Activated B cell treated with CpG ODN at 0.5 μM for 24 hours (primary cell): ENCODE data around the gene GDPD5. TPM values are rescaled to one million over a fixed set of nuclear protein-coding genes. Genes with fewer than 3 reads are reported as not detected.

Experiments
- ATAC-seq: fragments of 200-7000 bp; cut with Tn5 transposase; one replicate; pipeline ENCODE4 v1.10.0; 2021; ENCODE audit warnings: low read depth, mild to moderate bottlenecking, moderate library complexity
- CTCF ChIA-PET: fragments of 350-600 bp; sonication (Branson Sonifier 250); formaldehyde crosslinking; loops from one replicate; lab custom pipeline; 2021; ENCODE audit warnings: antibody characterized with exemption; lab: Charles Lee
- POLR2A ChIA-PET: fragments of 350-600 bp; sonication (Branson Sonifier 250); formaldehyde crosslinking; loops from one replicate; lab custom pipeline; 2021; ENCODE audit warnings: antibody characterized with exemption; lab: Charles Lee
- DNase-seq: peaks from one replicate; pipeline ENCODE4 v3.0.0; 2022
- H3K27ac Mint-ChIP-seq: one replicate; pipeline ENCODE4 v1.8.0; 2020; ENCODE audit warnings: mixed read lengths
- H3K27me3 Mint-ChIP-seq: one replicate; pipeline ENCODE4 v1.8.0; 2021; ENCODE audit warnings: mixed read lengths
- H3K36me3 Mint-ChIP-seq: one replicate; pipeline ENCODE4 v1.8.0; 2021; ENCODE audit warnings: low read depth, mixed read lengths
- H3K4me1 Mint-ChIP-seq: one replicate; pipeline ENCODE4 v1.8.0; 2021; ENCODE audit warnings: mixed read lengths
- H3K4me3 Mint-ChIP-seq: one replicate; pipeline ENCODE4 v1.8.0; 2020; ENCODE audit warnings: mild to moderate bottlenecking, mixed read lengths
- H3K9me3 Mint-ChIP-seq: one replicate; pipeline ENCODE4 v1.8.0; 2020; ENCODE audit warnings: mixed read lengths
- CTCF ChIP-seq: fragments of 200-600 bp; IDR thresholded peaks from one replicate; pipeline ENCODE4 v1.8.0; 2022; ENCODE audit warnings: antibody characterized with exemption, mild to moderate bottlenecking
- intact Hi-C: fragments of 100-400 bp; cut with micrococcal nuclease; formaldehyde crosslinking; loops from one replicate; pipeline ENCODE4 v1.15.1; 2024
- total RNA-seq: library from RNA; stranded (reverse); gene quantifications from 2 replicates; pipeline ENCODE4 v1.2.3, GENCODE V29; 2022

GDPD5 gene
- total RNA-seq, 1 donor from 2014 or later = 22.2 TPM

- intact Hi-C loops = loop anchor here (10.0 kb wide), 1 partner anchor 928 kb away; no protein-coding TSS in a partner anchor
- Mint-ChIP-seq H3K36me3 (no peaks in the 10 kb centered on the region), H3K27ac (no peak overlapping the region), H3K9me3 (no peaks in the 10 kb centered on the region), H3K27me3 (peaks cover 16% of the 10 kb centered on the region), H3K4me3 (no peak overlapping the region), H3K4me1 (peaks cover 4% of the 10 kb centered on the region)
- CTCF ChIA-PET = interaction anchor here (0.8 to 9.8 kb wide), 4 partner anchors 22 to 146 kb away, joined by 3 to 177 read pairs (median 20); no protein-coding TSS in a partner anchor
- POLR2A ChIA-PET = interaction anchor here (0.9 kb wide), 1 partner anchor 112 kb away, joined by 7 read pairs; no protein-coding TSS in a partner anchor
- ATAC-seq (no peak), DNase-seq (no peak)
- TF ChIP-seq CTCF = no peak
Measured at GRCh38 chr11:75386942-75387630, 138.7 kb downstream of the GDPD5 start.

Other genes with a start within 250 kb of the GDPD5 start
- 0.24 and 0.62 TPM in 2 replicates for gene ARRB1, start 174.3 kb downstream of the GDPD5 start, total RNA-seq
- gene RPS3, start 126.4 kb downstream of the GDPD5 start, total RNA-seq = 4,635 and 5,236 TPM in 2 replicates
- gene KLHL35, start 92.7 kb downstream of the GDPD5 start, total RNA-seq = 0.11 and 0.49 TPM in 2 replicates
- gene SERPINH1, start 36.3 kb upstream of the GDPD5 start, total RNA-seq = 4.5 and 5.6 TPM in 2 replicates
- gene MAP6, start 143.1 kb upstream of the GDPD5 start, total RNA-seq = 0.40 and 0.44 TPM in 2 replicates
- 0.22 TPM in 1 of 2 replicates, not detected in the other for gene MOGAT2, start 191.9 kb upstream of the GDPD5 start, total RNA-seq
- 6.9 and 7.9 TPM in 2 replicates for gene DGAT2, start 242.8 kb upstream of the GDPD5 start, total RNA-seq